IPS-NIHi7 (cell line): ENCODE results near the gene NKG7.

Experiments
- DNase-seq: peaks from one replicate; pipeline ENCODE4 v3.0.0; 2012; ENCODE audit warnings: mixed read lengths; ENCODE audit errors: extremely low spot score

The NKG7 gene

DNA sequence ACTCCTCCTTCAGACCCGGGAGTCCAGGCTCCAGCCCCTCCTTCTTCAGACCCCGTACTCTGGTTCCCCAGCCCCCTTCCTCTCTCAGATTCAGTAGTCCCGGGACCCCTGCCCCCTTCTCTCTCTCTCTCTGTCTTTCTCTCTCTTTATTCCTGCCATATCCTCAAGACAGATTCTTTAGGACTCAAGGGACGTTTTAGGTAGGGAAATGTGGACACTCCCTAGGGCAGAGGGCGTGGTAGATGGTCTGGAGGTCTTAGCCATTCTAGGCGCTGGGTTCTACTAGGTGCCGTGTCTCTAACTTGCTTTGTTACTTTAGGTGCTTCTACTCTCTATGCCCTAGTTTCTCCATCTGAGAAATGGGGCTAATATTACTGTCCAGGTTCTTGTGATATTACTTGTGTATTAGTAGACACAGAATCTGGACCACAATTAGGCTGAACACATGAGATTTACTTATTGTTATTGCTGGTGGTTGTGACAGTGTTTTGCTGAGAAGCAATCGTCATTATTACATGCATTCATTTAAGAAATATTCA, 18.7 kb upstream of the NKG7 start:
- DNase-seq, result no peak

DNA sequence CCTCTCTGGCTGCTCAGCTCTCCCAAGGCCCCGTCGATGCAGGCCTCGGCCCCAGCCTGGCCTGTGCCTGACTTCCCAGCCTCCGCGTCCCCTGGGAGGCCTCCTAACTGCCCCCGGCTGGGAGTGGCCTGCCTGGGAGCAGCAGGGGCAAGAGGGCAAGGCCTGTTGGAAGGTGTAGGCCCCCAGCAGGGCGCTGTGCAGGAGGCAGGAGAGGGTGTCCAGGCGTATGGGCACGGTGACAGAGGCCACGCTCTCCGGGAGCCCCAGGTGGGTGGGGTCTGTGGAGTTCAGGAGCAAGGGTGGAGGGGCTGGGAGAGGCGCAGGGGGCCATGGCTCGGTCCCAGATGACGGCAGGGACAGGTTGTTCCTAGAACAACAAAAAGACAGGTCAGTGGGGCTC, 16.7 kb upstream of the NKG7 start:
- no peak for DNase-seq

DNA sequence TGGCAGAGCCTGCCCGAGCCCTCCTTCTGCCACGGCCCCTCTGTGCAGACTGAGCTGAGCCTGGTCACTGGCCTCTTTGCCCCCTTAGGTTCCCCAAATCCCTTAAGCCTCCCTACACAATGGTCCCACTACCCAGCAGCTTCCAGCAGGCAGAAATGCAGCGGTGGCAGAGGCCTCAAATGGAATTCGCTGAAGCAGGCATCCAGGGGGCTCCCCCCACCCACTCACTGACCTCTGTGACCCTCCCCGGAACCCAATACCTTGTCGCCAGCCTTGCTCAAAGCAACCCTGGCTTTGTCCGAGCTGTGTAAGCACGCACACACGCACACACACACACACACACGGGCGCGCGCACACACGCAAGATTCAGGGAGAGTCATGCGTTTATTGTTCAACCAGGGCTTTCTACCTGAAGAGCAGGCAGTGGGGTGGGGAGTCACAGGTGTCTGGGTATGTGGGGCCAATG, 15.5 kb upstream of the NKG7 start, which contains the start of gene LIM2:
Gene LIM2, minus strand, starts transcription at position 51 of the 466 bp plus-strand sequence. CDS start 531 bp downstream, outside the sequence.
- DNase-seq, result no peak

DNA sequence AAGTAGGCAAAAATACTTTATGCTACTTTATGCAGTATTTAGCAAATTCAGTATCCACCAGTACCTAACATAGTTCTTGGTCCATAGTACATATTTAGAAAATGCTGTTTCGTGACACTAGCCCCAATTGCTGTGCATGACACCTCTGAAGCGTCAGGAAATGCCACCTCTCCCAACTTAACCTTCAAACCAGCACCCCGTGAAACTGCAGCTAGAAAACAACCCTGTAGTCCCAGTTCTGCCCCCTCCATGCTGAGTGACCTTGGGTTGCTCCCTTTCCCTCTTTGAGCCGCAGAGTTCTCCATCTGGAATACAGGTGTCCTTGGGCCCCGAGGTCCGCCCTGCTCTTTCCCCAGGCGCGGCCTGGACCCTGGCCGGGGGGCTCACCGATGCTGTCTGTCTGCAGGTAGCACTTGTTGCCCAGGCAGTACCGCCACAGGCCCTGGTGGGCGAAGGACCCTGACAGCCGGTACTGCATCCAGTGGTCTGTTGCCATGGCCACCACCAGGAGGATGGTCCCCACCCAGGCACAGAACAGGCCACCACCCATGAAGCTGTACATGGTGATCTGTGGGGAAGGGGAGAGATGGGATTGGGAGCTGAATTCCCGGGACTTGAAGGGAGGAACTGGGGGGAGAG, 14.5 kb upstream of the NKG7 start:
- DNase-seq, result no peak

DNA sequence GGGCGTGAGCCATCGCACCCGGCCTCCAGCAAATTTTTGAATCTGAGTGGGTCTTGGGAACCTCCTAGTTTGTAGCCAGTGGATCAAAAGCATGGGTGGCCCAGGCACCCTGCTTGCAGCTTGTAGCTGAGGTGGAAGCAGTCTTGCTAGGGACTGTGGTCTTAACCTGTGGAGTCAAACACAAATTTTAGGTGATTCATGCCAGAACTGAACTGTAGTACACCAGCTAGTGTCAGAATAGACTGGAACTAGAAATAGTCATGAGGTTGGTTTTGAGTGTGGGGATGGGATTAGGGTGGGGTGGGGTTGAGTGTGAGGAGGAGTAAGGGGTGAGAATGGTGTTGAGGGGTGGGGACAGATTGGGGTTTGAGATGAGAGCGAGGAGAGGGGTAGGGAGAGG, 9.6 kb upstream of the NKG7 start:
- no peak for DNase-seq

DNA sequence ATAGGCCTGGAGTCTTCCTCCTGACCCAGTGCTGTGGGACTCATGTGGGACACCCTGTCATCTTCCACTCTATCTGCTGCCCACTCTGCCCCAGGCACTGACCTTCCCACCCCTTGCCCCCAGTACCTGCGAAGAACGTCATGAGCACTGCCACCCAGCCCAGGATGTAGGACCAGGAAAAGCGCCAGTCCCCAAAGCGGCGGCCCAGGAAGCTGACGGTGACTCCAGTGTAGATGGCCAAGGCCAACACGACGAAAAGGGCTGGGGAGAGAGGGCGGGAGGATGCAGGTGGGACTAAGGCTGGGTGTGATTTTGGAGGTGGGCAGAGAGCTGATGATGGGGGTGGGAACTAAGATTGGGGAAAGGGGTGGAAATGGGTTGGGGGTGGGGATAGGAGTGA, 7.9 kb upstream of the NKG7 start:
- no peak for DNase-seq

DNA sequence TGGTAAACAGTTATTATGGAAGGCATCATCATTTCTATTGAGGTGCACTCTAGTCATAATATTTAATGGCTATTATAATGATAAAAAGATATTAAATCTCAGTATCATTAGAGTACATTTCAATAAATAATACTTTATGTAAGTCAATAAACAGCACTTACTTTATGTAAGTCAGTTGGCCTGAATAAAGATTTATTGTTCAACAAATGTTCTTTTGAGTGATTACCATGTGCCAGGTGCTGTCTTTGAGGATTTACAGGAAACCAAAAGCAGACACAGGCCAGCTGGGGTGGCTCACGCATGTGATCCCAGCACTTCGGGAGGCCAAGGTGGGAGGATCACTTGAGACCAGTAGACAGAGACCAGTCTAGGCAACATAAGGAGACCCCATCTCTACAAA, 5.0 kb upstream of the NKG7 start:
- DNase-seq, result no peak

DNA sequence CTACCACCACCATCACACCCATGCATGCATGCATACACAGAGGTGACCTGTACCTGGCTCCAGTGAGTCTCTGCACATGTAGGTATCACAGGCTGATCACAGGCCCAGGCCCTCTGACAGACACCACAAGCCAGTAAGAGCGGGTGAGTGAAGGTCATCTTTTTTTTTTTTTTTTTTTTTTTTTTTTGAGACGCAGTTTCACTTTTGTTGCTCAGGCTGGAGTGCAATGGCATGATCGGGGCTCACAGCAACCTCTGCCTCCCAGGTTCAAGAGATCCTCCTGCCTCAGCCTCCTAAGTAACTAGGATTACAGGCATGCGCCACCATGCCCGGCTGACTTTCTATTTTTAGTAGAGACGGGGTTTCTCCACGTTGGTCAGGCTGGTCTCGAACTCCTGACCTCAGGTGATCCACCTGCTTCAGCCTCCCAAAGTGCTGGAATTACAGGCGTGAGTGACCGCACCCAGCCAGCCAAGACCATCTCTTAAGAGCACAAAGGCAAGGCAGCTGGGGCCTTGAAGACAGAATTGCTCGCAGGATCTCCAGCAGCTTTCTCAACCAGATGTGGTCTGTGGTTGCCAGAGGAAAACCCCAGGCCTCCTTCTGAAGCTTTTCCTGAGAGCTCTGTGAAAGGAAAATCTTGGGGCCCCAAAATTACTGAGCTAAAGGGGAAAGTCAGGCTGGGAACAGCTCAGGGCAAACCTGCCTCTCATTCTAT, 3.2 kb upstream of the NKG7 start:
- DNase-seq, result no peak

DNA sequence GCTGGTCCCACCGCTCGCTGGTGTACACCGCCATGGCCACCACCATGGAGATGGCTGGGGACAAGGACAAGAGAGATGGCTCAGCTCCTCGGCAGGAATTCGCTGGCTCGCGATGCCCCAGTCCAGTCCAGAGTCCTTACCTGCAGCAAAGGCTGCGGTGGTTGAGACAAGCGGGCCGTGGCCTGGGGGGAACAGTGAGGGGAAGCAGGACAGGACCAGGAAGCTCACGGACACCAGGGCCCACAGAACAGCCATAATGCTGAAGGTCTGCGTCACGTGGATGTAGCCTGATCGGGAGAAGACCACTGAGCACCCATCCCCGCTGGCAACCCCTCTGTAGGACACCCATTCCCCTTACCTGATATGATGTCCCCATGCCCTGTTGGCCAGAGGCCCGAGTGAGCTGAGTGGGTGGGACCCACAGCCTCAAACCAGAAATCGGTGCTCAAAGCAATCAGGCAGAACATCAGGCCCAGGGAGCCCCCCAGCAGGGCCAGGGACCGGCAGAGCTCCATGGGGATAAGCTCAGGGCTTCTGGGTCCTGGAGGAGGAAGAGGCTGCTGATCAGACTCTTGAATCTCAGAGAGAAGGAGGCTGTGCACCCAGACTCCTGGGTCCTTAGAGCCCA, 319 bp downstream of the NKG7 start:
- no peak for DNase-seq

DNA sequence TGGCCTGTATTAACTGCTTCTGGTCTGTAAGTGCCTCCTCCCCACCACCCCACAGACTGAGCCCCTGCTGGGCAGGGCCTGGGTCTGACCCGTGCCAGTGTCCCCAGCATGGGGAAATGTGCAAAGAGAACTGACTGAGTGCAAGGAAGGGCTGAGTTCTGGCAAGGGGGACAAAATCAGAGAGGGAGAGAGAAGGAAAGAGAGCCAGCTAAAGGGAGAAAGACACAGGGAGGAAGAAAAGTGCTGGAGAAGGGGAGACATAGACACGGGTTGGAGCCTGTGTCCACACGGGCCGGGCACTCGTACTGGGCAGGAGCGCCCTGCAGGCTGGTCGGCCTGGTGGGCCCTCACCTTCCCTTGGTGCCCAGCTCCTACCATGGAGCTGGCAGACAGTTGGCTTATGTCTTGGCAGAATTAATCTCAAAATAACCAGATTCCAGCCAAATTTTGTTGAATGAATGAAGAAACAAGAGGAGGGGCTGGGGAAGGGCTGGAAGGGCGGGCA, 1.2 kb downstream of the NKG7 start:
- DNase-seq, result no peak

DNA sequence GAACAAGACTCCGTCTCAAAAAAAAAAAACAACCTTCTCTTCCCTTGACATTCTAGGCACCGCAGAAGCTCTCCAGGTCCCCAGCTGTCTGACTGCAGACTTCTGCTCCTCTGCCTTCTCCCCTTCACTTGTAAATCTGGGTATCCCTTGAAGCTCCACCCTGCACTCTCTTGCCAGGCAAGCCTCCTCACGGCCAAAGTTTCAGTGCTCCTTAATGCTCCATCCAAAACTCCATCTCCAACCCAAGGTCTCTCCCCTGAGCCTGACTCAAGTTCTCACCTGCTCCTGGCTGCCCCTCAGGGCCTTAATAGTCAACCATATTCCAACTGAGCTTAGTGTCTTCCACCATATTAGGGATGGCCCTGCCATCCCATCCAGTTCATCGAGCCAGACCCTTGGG, 2.2 kb downstream of the NKG7 start:
- DNase-seq, result no peak

DNA sequence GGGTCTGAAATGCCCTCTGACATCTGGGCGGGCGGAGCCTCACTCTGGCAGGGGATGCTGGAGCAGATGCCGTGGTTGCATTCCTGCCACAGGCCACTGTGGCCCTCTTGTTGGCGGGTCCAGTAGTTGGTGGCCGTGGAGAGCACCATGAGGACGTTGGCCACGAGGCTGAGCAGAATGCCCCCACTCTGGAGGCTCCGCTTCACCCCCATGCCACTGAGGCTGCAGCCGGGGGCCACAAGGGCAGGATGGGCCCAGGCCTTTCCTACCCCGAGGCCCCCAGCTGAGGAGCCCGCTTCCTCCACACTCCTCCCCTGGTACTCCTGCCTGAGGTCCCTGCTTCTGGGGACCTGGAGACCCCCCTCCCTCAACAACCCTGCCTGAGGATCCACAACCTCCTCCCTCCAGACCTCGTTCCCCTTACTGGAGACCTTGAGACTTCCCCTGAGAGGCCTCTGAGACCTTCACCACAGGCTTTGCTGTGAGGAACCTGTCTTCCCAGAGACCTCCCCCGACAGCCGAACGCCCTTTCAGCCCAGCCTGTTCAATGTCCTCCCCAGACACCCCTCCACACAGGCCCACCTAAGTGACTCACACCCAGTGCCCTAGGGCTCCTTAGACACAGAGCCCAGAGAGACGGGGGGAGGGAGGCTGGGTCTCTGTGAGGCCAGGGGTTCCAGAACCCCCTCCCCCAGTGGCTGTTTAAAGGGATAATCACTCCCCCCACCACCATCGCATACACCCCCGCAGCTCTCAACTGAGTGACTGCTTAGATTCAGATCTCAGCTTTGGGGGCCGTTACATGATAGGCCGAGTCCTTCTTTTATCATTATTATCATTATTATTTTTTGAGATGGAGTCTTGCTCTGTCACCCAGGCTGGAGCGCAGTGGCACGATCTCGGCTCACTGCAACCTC, 3.8 kb downstream of the NKG7 start, which contains the start of gene CLDND2:
Gene CLDND2, minus strand, starts transcription at position 638 of the 917 bp plus-strand sequence. Its CDS starts 426 bp downstream, at position 212.
- peak; percentile 49 for DNase-seq

DNA sequence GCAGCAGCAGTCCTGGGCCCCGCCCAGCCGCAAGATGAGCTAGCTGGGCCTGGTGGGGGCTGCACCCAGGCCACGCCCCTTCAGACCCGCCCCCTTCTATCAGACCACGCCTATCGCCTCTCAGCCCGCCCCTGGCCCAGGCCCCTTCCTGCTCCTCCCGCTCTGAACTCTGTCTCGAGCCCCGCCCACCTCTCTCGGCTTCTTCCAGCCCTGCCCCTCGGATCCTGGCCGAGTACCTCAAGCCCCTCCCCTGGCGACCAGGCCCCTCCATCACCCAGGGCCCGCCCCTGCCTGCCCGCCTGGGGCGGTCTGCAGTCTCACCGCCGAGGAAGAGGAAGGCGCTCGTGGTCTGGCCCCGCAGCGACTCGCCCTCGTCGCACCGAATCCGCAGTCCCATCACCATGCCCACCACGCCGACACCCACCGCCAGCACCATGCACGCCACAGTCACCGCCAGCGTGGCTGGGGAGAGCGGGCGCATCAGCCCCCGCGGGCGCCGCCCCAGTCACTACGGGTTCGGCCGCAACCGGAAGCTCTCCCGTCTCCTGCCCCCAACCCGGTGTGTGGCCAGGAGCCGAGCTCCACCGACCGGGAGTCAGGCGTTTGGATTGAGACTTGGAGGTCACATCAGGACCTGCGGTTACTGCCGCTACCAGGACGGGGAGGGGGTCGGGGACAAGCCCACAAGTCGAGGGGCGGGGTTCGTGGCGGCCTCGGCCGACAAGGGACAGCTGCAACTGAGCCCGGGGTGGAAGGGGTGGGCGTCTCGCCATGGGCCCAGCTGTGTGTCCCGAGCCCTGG, 4.7 kb downstream of the NKG7 start:
- peak; percentile 99 for DNase-seq

DNA sequence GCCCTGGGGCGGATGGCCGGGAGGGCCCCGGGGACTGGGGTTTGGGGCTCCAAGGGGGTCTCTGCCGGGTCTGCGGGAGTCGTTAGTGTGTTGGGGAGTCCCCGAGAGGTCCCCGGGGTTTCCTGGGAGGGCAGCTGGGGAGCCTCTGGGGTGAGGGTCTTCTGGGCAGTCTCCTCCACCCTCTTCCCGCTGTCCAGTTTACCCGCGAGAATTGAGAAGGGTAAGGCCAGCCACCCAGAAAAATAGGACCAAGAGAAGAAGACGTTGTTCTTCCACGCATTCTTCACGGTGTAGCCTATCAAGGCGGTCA, 5.2 kb downstream of the NKG7 start:
- no peak for DNase-seq

DNA sequence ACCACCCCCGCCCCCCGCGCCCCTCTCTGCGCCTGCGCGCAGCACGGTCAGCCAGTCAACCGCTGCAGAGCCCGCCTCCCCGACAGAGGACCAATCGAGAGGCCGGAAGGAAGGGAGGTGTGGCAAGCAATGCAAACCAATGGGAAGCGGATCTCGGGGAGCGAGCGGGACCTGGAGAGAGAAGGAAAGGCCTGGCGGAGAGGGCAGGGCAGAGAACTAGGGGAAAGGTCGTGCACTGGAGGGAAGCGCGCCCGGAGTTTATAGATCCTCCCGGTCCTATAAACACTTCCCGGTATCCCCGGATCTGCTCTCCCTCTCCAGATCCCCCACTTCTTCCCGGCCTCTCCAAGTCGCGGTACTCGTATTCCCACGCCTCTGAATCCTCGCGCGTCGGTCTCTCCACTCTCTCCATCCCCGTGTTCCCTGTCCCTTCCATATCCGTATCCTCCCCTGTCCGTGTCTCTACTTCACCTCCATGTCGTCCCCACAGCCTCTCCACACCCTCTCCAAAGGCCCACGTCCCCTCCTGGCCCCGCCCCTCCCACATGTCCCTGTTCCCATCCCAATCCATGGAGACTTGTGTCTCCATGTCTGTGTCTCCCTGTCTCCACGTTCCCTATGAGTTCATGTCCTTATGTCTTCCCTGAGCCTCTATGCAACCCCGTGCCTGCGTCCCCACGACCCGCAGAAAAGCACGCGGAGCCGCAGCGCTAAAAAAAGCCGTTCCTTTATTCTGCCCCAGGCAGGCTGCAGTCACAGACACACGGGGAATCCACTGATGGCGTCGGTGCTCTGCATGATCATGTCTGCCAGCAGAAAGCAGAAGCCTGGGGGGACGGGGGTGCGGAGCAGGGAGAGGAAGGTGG, 5.8 kb downstream of the NKG7 start:
- DNase-seq, result peak; percentile 96

DNA sequence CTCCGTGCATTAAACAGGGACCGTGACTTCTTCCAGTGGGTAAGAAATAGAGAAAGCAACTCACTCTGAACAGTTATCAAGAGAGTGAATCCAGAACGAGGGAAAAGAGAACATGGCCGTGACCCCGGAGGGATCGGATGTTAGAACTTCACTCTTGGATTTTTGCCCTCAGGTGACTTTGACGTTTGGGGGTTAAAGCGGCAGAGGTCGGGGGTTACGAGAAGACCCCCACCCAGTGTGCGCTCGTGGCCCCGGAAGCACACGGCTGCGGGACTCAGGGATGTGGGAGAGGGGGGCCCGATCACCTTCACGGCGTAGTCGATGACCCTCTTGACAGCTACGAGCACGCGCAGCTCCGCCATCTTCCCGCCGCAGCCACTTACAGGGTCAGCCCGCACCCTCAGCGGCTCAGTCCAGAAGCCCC, 6.5 kb downstream of the NKG7 start, which contains the start of gene ETFB:
Gene ETFB, minus strand, starts transcription at position 424 of the 424 bp plus-strand sequence. Its CDS starts 62 bp downstream, at position 362.
- no peak for DNase-seq

DNA sequence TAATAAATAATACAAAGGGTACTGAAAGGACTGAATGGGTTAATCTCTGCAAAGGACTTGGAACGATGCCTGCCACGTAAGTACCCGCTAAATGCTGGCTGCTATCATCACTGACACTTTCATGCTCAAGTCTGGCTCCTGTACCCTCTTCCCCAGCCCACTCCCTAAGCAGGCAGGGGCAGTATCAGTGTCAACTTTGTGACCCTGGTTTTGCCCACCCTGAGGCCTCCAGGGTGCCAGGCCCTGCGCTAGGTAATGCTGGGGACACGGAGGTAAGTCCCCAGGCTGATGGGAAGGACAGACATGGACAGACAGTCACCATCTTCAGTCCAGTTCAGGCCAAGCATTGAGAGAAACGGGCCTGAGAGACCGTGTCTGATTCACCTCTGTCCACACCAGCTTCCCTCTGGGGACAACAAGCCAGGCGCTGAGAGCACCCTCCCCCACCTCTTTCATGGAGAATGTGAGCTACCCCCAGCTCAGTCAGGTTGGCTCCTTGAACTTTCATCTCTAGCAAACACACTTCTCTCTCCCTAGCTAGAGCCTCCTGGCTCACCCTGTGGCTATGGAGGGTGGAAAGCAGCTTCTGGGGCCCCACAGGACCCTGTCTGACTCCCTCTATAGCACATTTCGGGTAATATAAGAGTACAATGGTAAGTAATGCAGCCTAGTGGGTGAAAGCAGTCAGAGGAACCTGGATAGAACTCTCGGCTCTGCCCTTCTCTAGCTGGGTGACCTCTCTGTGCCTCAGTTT, 7.1 kb downstream of the NKG7 start:
- no peak for DNase-seq

DNA sequence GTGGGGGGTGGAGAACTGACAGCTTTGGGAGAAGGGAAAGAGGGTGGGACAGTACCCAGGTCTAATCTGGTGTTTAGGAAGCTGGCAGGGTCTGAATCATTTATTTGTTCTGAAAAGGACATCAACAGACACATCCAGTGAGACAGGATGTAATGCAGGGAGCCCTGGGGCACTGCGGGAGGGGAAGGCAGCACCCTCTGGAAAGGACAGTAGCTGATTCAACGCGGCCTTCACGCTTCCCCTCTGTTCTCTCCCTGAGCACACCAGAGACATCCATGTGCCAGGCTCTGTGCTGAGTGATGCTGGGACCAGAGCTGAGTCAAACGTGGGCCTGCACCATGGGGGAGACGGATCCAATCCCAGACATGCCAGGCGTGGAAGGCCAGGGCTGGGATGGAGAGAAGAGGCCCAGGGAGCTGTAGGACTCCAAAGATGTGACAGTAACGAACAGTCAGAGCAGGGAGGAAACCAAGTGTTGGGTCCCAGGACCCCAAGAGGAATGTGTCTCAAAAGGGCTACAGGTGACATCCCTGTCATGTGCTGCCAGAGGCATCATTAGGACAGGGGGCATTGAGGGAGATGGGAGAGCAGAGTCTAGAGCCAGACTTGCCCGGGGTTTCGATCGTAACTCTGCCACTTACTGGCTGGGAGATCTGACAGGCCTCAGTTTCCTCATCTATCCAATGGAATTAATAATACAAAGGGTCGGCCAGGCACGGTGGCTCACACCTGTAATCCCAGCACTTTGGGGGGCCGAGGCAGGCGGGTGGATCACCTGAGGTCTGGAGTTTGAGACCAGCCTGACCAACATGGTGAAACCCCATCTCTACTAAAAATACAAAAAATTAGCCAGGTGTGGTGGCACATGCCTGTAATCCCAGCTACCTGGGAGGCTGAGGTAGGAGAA, 8.0 kb downstream of the NKG7 start:
- no peak for DNase-seq
